HG03108 (cell line): ENCODE data around the gene SLN.

Experiments
- ATAC-seq: cut with Tn5 transposase; IDR thresholded peaks from one replicate; pipeline ENCODE4 v1.9.1; 2021; ENCODE audit warnings: moderate library complexity; ENCODE audit not compliant: unreplicated experiment

SLN gene

DNA sequence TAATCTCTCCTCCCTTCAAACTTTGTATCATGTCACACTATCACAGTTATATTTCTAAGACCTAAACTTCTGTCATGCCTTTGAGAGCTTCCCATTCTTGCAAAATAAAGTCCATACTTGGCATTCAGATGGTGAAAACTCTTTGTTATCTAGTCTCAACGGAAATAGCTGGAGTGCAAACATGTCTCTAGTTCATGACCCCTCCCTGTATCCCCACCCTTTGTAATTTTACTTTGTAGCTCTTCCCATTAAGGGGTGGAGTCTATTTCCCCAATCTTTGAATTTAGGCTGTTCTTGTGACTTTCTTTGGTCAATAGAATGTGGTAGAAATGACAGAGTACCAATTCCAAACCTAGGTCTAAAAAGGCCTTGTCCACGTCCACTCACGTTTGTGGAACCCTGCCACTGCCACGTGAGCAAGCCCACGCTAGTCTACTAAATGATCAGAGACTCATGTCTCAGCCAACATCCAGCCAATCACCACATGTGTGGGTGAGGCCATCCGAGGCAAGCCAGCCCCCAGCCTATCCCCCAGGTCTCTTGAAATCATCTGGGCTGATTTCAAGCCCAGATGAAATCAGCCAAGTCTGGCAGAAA is 23.4 kb downstream of the SLN start:
- no peak for ATAC-seq

DNA sequence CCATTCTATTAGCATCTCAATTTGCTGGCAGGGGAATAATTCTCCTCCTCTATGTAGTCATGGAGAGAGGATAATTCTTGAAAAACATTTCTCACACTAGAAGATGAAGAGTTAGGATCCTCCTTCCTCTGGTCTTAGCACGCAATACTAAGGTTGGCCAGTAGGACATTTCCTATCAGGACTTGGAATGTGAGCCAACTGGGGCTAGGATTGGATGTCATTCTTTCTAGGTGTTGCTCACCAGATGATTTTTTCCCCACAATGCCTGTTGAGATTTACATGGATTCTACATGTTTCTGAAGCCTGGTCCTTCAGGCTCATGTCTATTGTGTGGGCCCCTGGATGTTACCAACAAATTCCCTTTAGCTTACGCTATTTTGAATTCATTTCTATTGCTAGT is 28.0 kb downstream of the SLN start:
- no peak for ATAC-seq

DNA sequence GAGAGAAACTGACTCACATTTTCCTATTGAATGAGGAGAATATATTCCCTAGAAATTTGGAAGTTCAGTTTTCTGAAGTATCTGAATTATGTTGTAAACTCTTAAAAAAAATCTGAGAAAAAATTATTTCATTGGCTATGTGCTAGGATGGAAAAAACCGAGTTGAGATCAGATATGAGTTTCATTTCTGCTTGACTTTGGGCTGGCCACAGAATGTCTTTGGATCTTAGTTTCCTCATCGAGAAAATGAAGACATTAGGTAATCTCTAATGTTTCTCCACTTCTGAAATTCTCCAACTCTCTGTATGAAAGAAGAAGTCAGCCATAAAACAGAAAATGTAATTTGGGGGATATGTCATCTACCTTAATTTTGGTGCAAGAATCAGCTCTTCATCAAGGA is 28.8 kb downstream of the SLN start:
- no peak for ATAC-seq

DNA sequence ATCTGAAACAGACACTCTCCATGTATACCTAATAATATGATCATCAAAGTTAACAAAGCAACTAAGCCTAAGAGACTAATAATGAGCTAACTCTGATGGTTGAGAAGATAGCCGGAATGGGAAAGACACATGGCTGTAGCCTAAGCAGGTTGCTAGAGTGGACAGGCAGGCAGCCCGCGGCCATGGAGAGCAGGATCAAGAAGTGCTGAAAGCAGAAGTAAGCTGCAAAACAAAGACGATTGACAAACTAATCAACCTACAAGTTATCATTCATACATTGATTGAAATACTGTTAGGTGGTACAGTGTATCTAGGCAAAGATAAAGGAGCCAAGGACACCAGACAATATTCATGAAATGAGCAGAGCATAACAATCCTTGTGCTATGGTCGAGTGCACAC is 29.3 kb downstream of the SLN start:
- ATAC-seq: no peak

DNA sequence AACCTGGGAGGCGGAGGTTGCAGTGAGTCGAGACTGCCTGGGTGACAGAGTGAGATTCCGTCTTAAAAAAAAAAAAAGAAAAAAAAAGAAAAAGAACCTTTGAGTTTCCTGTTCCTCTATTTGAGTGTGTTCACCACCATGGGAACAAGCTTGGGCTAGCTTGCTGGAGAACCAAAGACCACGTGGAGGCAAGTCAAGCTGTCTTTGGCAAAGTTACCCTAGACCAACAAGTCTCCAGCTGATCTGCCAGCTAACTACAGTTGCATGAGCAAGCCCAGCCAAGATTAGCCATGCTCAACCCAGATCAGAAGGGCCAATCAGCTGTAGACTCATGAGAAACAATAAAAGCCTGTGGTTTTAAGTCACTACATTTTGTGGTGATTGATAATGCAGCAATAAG is 29.7 kb downstream of the SLN start:
- no peak for ATAC-seq

DNA sequence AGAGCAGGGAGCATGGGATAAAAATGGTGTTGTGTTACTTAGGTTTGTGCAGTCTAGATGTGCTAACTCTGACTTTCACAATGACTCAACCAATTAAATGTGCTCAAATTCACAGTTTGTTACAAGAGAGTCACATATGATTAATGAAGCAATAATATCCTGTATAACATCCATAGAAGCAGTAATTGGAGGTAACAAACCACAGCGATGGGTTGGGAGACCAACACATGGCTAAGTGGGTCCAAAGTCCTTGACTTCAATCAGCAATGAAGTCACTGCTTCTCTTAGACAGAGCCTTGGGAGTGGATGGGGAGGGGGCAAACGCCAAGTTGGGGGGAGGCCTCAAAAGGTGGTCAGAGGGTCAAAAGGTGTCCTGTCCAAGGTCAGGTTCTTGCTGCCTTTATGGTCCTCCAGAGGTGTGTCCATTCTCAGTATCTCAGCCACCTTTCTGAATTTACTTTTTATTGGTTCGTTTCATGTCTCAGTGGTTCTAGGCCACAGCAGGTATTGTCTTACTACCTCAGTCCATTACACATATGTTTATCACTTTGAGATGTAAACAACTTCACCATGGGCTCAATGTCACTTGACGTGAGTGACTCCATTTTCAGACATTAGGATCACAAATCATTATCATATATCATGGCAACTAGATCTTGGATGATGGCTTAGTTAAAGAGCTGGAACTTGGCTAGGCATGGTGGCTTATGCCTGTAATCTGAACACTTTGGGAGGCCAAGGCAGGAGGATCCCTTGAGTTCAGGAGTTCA is 32.4 kb downstream of the SLN start:
- no peak for ATAC-seq

DNA sequence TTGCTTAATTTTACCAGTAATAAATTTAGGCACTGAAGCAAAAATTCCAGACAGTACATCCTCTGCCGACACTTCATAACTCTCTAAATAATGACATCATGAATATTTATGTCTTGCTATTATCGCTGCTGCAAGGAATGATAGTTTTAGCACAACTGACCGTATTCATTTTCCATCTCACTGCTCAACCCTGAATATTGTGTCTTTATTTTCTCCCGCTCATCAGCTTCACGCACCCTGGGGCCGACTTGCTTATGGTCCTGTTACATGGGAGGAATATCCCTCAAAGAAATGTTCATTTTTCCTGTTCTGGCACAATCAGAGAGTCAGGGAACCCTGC is 33.3 kb downstream of the SLN start:
- ATAC-seq: no peak

DNA sequence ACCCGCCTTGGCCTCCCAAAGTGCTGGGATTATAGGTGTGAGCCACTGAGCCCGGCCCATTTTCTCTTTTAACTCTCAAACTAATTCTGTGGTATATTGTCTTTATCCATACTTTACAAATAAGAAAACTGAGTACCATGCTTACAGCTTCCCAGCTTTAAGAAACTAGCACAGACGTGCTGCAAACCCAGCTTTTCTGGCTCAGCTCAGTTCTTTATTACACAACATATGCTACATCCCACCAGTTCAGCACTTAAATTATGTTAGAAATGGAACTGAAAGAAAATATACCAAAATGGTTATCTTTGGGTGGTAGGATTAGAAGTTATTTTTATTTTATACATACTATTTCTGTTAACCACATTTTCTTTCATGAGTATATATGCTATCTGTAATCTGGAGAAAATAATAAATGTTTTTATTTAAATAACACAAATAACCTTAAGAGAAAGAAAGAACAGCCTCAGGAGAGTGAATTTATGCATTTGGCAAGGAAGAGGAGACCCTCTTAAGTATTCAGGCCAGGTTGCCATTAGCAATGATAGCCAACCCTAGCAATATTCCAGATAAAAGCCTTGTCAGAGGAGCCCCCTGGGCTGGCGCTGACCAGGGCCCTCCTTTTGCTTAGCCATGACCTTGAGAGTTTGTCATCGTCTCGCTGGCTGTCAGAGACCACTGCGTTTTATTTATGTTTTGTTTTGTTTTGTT is 33.8 kb downstream of the SLN start:
- ATAC-seq: no peak

DNA sequence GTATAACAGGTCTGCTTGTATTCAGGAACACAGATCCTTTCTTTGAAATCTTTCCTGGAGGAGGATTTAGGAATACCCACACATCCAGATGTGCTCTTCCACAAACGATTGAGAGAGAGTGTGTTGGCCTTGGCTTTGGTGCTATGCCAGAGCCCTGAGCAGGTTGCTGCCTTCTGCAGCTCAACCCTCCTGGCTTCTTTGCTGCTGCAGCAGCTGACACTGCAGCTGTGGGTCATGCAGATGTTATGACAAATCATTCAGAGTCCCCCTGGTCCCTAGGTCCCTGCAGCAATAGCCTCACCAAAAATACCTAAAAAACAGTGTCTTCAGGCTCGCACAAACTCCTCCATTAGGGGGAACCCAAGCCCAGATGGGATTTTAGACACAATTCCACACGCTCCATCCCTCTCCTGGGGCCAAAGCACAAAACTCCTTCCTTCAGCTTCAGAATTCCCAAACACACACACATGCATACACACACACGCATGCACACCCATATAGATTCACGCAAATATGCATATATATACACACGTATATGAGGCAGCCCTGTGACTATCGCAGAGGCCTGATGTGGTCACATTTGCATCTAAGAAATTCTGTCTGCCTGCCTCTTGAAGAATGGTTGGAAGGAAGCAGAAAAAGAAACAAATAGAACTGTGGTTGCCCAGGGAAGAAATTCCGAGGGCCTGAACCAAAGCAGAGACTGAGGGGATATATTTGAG is 35.4 kb downstream of the SLN start:
- ATAC-seq: no peak

DNA sequence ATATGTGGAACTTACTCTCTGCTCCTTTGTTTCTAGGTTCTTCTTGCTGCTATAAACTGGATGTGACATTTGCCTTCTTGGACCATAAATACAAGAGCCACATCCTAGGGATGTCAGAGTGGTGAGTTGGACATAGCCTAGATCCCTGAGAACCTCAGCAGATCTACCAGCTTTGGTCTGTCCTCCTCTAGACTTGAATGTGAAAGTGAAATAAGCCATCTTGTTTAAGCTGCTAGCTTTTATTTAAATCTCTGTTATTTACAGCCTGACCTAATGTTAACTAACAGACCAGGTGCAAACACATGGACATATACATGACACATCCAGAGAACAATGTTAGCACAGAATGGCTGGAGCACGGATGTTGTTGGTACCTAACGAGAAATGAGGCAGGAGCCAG is 36.0 kb downstream of the SLN start:
- ATAC-seq: no peak

DNA sequence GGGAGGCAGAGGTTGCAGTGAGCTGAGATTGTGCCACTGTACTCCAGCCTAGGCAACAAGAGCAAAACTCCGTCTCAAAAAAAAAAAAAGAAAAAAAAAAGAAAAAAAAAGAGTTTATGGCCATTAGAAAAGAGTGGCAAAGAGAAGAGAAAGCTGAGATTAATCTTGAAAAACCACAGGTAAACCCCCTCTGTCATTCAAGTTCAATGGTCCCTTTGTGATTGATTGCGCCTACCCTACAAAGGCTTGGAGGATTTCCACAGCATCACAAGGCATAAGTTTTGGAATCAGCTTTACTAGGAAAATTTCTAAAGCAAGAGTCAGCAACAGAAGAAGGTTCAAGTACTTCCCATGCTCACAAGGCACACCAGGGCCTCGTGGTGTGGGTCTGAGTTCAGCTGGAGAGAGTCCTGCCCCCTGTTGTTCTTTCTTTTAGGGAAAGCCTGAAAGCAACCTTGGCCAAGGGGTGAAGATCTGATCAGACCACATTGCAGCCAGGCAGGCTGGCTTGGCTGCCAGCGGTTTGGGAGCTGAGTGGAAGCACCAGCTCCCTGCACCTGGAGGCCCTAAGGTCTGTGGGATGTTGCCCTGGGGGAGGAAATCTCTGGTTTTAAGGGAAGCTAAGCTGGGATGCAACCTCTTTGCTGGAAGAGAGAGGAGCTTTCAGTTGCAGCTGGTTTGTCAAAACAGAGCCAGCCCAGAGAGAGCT is 41.8 kb downstream of the SLN start:
- no peak for ATAC-seq

DNA sequence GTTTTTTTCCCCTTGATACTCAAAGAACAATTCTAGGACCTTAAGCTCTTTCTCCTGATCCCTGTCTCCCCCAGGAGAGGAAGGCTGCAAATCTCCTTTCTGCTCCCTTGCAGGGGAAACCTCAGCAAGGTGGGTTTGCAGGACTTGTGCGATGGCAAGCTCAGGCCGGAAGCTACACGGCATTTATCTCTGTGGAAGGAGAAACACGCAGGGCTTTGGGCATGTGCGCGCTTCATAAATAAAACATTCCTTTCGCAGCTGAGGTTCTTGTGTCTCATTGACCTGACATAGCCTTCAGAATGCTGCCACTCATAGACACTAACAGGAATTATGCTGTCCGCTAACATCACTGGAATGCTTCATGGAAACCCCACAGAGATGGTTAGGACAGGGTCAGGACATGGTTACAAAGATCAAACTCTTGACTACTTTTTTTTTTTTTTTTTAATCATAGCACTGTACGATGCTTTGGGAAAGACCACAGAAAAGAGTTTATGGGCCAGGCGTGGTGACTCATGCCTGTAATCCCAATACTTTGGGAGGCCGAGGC is 42.6 kb downstream of the SLN start:
- no peak for ATAC-seq

DNA sequence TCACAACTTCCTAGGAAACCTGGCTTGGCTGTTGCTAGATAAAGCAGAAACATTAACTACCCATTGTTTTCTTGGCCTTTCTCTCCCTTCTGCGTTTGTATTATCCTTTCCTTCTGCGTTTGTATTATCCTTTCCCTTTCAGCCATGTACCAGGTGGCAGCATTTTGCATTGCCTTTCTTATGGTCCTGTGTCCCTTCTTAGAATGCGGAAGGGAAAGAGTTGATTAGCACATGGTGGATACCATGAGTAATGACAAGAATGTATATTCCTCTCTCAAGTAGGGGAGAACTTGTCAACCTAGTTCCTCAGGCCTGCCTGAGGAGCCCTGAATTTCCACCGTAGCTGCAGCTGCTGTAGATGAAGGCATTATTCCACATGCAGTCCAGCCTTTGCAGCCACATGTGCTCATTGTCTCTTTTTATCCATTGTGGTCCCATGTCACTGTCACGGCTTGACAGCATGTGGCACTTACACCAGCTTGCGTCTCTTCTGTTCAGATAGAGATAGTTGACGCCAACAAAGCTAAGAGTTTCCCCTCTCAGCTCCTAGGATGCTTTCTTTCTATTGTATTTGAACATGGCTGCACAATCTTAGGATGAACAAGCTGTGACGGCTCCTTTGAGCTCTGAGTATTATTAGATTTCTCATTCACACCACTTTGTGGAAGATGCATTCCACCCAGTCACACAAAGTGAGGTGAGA is 44.8 kb downstream of the SLN start:
- no peak for ATAC-seq

DNA sequence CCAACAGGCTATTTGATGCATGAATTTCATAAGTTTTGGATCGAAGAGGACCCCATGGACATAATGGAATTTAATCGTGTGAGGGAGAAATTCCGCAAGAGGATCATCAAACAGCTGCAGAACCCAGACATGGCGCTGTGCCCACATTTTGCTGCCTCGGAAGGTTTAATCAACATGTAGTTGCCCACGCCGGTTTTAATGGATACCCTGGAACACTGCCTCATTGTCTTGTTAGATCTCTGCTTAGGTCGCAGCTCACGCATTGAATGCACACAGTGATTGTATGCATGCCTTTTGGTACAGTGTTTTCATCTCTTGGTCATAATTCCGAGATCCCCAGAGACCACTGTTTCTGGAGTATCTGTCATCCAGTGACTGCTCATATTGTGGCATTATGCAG is 46.8 kb downstream of the SLN start:
- ATAC-seq: no peak

DNA sequence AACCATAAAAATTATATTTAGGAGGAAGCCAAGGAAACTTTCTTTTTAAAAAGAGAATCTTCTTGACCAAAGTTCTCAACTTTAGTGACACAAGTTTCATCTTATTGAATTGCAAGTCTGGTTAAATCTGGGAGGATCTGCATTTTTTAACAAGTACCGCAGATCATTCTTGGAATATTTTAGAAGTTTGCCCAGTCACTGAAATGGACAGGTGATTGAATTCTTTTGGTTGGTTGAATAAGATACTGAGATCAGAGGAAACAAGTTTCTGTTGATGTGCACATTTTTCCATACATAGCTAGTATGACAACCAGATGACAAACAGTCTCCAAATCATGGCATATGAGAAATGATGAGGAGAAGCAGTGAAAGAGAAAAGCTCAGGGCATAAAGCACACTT is 50.2 kb downstream of the SLN start:
- no peak for ATAC-seq

DNA sequence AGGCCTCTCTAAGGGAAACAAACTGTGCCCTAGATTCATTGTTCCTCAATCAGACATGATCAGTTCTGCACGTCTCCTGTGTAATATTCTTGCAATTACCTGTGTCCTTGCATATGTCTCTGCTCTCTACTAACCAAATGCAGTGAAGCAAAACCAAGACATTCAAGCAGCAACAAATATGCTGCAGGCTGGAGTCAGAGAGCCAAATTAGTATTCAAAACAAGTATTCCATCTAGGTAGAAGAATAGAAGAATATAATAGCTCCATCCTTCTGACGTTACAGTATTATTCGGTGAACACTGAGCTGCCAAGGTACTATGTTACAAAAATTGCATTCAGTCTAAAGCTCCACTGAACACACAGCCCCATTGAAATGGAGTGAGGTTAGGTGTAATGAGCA is 51.8 kb downstream of the SLN start:
- no peak for ATAC-seq

DNA sequence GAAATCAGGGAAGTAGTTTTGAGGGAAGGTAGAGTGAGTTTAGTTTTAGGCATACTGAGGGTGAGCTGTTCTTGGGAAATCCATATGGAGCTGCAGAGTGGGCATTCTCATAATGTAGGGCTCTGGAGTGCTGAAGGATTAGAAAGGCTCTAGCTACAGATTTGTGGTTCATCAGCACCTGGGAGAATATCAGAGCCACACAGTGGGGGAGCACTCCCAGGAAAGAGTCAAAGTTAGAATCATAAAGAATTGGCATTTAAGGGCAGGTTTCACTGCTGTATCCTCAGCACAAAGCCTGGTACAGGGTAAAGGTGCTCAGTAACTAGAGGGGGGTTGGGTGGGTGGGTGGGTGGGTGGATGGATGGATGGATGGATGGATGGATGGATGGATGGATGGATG is 52.5 kb downstream of the SLN start:
- ATAC-seq: no peak
